ENCODE results near the gene RPRD1B.

DNA sequence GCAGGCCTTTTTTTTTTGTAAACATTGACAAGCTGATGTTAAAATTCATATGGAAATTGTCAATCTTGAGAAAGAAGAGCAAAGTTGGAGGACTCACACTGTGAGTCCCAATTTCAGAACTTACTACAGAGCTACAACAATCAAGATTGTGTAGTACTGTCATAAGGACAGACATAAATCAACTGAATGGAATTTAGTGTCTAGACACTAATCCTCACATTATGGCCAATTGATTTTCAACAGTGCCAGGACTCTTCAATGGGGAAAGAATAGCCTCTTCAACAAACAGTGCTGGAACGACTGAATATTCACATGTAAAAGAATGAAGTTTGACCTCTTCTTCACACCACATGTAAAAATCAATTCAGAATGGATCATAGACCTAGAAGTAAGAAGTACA, 70.7 kb downstream of the RPRD1B start:
- TF ChIP-seq POLR2A (IDR thresholded peaks at IDR 0.05; ENCODE audit: control extremely low read depth in 1 of 2, low read depth in 2 of 2, low read length in 2 of 2) (no peak), KDM5A (IDR thresholded peaks at IDR 0.05; ENCODE audit: low read length) (no peak), USF2 (IDR thresholded peaks at IDR 0.05; ENCODE audit: low read length) (no peak), EP300 (IDR thresholded peaks at IDR 0.05; ENCODE audit: borderline replicate concordance in 1 of 2, low read depth in 2 of 2, low read length in 2 of 2) (no peak), CTCF (IDR thresholded peaks at IDR 0.05; ENCODE audit: control extremely low read depth in 1 of 3, insufficient read depth in 1 of 3, low read depth in 1 of 3, low read length in 3 of 3) (no peak), CHD1 (IDR thresholded peaks at IDR 0.05; ENCODE audit: low read depth, low read length) (no peak), POLR2AphosphoS5 (IDR thresholded peaks at IDR 0.05; ENCODE audit: low read depth, low read length) (no peak), ATF3 (IDR thresholded peaks at IDR 0.05; ENCODE audit: insufficient read depth, low read depth, low read length) (no peak), YY1 (IDR thresholded peaks at IDR 0.05; ENCODE audit: low read depth, low read length) (no peak), SRF (IDR thresholded peaks at IDR 0.05; ENCODE audit: low read depth, low read length) (no peak), RAD21 (IDR thresholded peaks at IDR 0.05 in 1 of 2, conservative IDR thresholded peaks at IDR 0.05 in 1 of 2; ENCODE audit: low read depth in 2 of 2, low read length in 2 of 2) (no peak)
